Spinal cord (tissue), 10 donors: ENCODE results near the gene BBX. TPM values are rescaled to one million over a fixed set of nuclear protein-coding genes. Genes with fewer than 3 reads are reported as not detected.
"Not testable (repeated sequence)": the region's sequence is repeated elsewhere in the genome, so short reads cannot be mapped to it uniquely, and the experiment has no call there.

Experiments used
- DNase-seq, 6 donors: peaks; one replicate each; pipeline versions ENCODE4 v3.0.0 to v3.0.0-alpha.2; 2013 to 2015; ENCODE audit warnings: low spot score in 6 of 6, low read depth in 4 of 6
- H3K27ac ChIP-seq: one replicate; pipeline ENCODE4 v1.5.1; 2013; ENCODE audit warnings: low read depth, low read length, control low read depth
- H3K27me3 ChIP-seq: one replicate; pipeline ENCODE4 v1.6.1; 2013; ENCODE audit warnings: low read length; ENCODE audit not compliant: control insufficient read depth, insufficient read depth
- H3K36me3 ChIP-seq: one replicate; pipeline ENCODE4 v1.6.1; 2013; ENCODE audit warnings: low read length; ENCODE audit not compliant: control insufficient read depth, insufficient read depth
- H3K4me1 ChIP-seq: one replicate; pipeline ENCODE4 v1.6.1; 2013; ENCODE audit warnings: low read length; ENCODE audit not compliant: control insufficient read depth, insufficient read depth
- H3K4me3 ChIP-seq: one replicate; pipeline ENCODE4 v1.5.1; 2013; ENCODE audit warnings: low read depth, low read length, control low read depth
- H3K9me3 ChIP-seq: one replicate; pipeline ENCODE4 v1.6.1; 2013; ENCODE audit warnings: low read length; ENCODE audit not compliant: control insufficient read depth, insufficient read depth
- WGBS: methylation state at CpG from one replicate; pipeline ENCODE4 v1.1.5; 2013; ENCODE audit warnings: missing lambda C conversion rate; ENCODE audit not compliant: insufficient coverage; 5-methylcytosine and 5-hydroxymethylcytosine counted together
- polyA plus RNA-seq, 2 donors: library from polyadenylated mRNA; unstranded; fragments of 120-200 nt; gene quantifications; one replicate each; pipeline ENCODE4 v1.2.1, GENCODE V29; 2013; ENCODE audit not compliant: insufficient read length in 2 of 2
- total RNA-seq, 2 donors: library from RNA; depleted of rRNA in 1 of 2; stranded (reverse); fragments of 120-200 nt in 1 of 2; fragments of >200 nt in 1 of 2; gene quantifications; one replicate each; pipeline versions ENCODE4 v1.2.3 to v1.2.4, GENCODE V29; 2013 to 2014
- donor health status: healthy.

Gene BBX
- total and polyA plus RNA-seq, 4 donors, result 20.6 to 72.0 (median 49.1) TPM

DNA sequence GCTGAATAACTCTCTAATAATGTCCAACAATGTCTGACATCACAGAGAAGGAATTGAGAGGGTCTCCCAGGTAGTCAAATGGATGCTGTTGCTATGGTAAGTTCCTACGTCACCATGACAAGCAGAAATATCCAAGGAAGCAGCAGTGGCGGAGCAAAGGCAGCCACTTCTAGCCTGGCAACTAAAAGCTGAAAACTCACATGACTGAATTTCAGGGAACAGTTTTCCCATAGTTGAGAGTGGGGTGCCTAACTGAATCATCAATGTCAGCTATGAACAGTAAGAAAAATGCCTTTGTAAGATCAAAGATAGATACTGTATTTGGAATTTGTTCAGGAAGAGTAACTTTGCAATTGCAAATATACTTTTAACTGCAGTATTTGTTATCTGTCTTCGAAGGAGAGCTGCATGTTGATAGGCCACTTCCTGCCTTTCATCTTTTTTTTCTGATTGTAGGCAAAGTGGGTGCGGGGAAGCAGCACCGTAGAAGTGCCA, 161.7 kb downstream of the BBX start:
- Histone ChIP-seq H3K9me3 (no peaks in the 10 kb centered on the region), H3K27me3 (no peaks in the 10 kb centered on the region), H3K4me1 (no peaks in the 10 kb centered on the region), H3K36me3 (no peaks in the 10 kb centered on the region), H3K4me3 (no peak overlapping the region), H3K27ac (no peak overlapping the region)
- peak in 1 of 6 donors; percentile 64 for DNase-seq
- 50% methylated on average over 2 of the region's 5 CpGs for WGBS

DNA sequence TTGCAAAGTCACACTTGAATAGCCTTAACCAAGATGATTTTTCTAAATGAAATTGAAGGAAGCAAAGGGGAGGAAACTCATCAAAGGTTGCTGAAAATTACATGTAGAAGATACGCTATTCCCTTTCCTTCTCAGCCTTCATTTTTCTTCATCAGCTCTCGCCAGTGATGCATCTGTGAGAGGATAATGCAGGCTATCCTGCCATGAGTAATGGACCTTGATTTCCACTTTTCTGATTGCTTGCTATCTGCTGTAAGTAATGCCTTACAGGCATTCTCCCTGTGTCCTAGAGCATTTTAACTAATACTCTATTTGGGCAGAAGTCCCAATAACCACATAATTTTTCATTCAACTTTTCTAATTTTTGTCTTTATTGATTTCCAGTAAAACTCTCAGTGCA, 162.6 kb downstream of the BBX start:
- Histone ChIP-seq H3K36me3 (no peaks in the 10 kb centered on the region), H3K4me3 (no peak overlapping the region), H3K9me3 (no peaks in the 10 kb centered on the region), H3K27ac (no peak overlapping the region), H3K27me3 (no peaks in the 10 kb centered on the region), H3K4me1 (no peaks in the 10 kb centered on the region)
- peak in 1 of 6 donors; percentile 47 for DNase-seq
- no CpG with 5 or more reads among the region's 2 CpGs for WGBS

DNA sequence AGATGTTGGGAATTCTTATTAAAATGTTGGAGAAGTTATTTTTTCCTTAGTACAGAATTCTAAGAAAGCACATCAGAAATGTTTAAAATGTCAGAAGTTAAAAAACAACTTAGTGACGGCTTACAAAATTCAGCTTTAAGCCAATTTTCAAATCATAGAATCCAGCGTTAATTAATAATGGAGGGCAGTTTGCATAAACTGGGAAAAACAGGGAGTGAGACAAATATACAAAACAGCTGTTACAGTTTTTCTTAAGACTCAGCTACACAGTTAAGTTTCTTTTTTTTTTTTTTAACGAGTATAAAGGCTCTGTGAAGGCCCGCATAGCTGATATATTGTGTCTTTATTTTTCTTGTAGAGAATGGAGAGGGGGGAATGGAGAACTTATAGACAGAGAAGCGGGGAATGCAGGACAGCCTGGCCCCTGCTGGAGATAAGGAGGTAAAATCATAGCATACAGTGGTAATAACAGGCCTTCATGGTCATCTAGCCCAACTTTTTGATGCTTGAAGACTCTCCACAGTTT, 164.4 kb downstream of the BBX start:
- Histone ChIP-seq H3K27me3 (no peaks in the 10 kb centered on the region), H3K9me3 (no peaks in the 10 kb centered on the region), H3K27ac (no peak overlapping the region), H3K4me3 (no peak overlapping the region), H3K4me1 (no peaks in the 10 kb centered on the region), H3K36me3 (no peaks in the 10 kb centered on the region)
- no peak for DNase-seq
- 100% methylated on average over 1 of the region's 5 CpGs for WGBS

DNA sequence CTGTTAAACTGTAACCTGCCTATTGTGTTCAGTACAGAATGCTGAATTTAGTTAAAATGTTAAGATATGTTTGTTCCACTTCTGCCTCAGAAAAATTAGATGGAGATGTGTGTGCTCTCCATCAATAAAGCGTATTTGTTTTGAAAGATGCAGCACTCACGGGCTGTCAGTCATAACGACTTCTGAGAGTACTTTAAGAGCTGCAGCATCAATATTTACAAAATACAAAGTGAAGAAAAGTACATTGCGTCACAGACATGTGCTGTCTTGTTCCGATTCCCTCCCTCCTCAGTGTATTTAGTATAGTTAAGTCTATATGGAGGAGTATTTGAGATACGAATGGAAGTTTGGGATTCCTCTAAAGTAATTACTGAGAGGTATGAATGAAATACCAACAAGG, 166.6 kb downstream of the BBX start:
- Histone ChIP-seq H3K4me1 (no peaks in the 10 kb centered on the region), H3K4me3 (no peak overlapping the region), H3K27ac (no peak overlapping the region), H3K9me3 (no peaks in the 10 kb centered on the region), H3K27me3 (no peaks in the 10 kb centered on the region), H3K36me3 (no peaks in the 10 kb centered on the region)
- no peak for DNase-seq
- no CpG with 5 or more reads among the region's 6 CpGs for WGBS

DNA sequence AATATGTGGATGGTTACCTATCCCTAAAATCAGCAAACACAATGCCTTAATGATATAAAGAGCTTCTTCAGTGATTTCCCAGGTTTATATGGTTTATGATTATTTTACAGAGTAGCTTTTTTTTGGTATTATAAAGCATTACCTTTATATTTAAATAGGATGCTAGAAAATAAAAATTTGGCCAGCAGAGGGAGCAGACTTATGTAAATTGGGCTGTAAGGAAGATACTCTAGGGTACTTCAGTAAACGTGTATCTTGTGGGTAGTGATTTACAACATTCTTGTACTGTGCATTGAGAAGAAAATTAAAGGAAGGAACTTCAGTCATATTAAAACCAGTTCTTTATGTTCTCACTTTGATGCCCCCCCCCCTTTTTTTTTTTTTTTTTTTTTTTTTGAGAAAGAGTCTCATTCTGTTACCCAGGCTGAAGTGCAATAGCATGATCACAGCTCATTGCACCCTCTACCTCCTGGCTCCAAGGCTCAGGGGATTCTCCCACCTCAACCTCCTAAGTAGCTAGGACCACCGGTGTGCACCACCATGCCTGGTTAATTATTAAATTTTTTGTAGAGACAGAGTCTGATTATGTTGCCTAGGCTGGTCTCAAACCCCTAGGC, 167.9 kb downstream of the BBX start:
- Histone ChIP-seq H3K27me3 (no peaks in the 10 kb centered on the region), H3K9me3 (no peaks in the 10 kb centered on the region), H3K27ac (no peak overlapping the region), H3K4me3 (no peak overlapping the region), H3K36me3 (no peaks in the 10 kb centered on the region), H3K4me1 (no peaks in the 10 kb centered on the region)
- peak in 4 of 6 donors; percentile 33 to 88 (median 58) for DNase-seq
- WGBS, result no CpG with 5 or more reads among the region's 2 CpGs

DNA sequence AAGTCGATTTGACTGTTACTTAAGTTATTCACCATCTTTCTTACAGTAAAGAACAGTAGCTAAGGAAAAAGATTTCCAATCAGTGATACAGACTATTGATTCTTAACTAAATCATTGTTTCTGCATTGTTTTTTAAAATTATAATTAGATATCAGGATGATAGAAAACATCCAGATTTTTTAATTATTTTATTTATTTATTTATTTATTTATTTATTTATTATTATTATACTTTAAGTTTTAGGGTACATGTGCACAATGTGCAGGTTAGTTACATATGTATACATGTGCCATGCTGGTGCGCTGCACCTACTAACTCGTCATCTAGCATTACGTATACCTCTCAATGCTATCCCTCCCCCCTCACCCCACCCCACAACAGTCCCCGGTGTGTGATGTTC, 169.2 kb downstream of the BBX start:
- H3K36me3 ChIP-seq, DNase-seq, H3K27me3 ChIP-seq, H3K9me3 ChIP-seq, H3K4me3 ChIP-seq, H3K27ac ChIP-seq, H3K4me1 ChIP-seq: not testable (repeated sequence)
- no CpG with 5 or more reads among the region's 5 CpGs for WGBS

DNA sequence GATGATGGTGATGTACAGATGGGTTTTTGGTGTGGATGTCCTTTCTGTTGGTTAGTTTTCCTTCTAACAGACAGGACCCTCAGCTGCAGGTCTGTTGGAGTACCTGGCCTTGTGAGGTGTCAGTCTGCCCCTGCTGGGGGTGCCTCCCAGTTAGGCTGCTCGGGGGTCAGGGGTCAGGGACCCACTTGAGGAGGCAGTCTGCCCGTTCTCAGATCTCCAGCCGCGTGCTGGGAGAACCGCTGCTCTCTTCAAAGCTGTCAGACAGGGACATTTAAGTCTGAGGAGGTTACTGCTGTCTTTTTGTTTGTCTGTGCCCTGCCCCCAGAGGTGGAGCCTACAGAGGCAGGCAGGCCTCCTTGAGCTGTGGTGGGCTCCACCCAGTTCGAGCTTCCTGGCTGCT, 174.6 kb downstream of the BBX start:
- H3K4me3 ChIP-seq, H3K36me3 ChIP-seq, H3K27ac ChIP-seq, H3K4me1 ChIP-seq, H3K9me3 ChIP-seq, DNase-seq, H3K27me3 ChIP-seq: not testable (repeated sequence)
- no CpG with 5 or more reads among the region's 6 CpGs for WGBS

DNA sequence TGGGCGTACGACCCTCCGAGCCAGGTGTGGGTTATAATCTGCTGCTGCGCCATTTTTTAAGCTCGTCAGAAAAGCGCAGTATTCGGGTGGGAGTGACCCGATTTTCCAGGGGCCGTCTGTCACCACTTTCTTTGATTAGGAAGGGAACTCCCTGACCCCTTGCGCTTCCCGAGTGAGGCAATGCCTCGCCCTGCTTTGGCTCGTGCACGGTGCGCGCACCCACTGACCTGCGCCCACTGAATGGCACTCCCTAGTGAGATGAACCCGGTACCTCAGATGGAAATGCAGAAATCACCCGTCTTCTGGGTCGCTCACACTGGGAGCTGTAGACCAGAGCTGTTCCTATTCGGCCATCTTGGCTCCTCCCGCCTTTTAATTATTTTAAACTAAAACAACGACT, 175.1 kb downstream of the BBX start:
- WGBS, result 63% methylated on average over 20 of the region's 23 CpGs
- not testable (repeated sequence) for H3K36me3 ChIP-seq, DNase-seq, H3K9me3 ChIP-seq, H3K27ac ChIP-seq, H3K27me3 ChIP-seq, H3K4me1 ChIP-seq, H3K4me3 ChIP-seq

DNA sequence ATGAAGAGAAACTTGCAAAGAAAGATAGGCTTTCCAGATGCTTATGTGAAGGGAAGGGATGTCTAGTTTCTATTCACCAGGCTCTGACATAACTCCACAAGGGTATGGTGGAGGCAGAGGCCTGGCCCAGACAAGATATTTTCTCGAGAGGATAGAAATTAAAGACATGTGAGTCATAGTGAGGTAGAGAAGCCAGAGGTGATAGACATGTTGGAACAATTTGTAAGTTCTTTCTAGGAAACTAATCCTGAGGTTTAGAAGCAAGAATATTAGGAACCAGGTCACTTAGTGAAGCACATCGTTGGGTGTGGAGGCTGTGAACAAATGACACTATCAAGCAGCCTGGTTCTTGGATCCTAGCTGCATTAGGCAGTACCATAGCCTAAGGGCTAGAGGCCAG, 176.9 kb downstream of the BBX start:
- Histone ChIP-seq H3K4me3 (no peak overlapping the region), H3K4me1 (peaks cover 3% of the 10 kb centered on the region), H3K9me3 (no peaks in the 10 kb centered on the region), H3K27ac (no peak overlapping the region), H3K36me3 (no peaks in the 10 kb centered on the region), H3K27me3 (no peaks in the 10 kb centered on the region)
- DNase-seq, result no peak
- 96% methylated on average over 2 of the region's 2 CpGs for WGBS

DNA sequence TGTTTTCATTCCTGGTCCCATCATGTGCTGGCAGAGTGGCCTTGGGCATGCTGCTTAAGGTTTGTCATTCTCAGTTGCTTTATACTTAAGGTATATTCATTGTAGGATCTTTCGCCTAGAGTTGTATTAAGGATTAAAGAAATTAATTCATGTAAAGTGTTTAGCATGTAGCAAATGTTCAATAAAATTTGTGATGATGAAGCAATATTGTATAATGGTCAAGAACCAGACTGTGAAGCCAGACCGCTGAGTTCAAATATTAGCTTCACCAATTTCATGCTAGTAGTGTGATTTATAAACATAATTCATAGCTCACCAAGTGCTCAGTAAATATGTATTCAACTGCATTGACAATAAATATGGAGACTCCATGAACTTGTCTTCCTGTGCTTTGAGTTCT, 178.5 kb downstream of the BBX start:
- no peak for DNase-seq
- H3K27me3 ChIP-seq, result no peaks in the 10 kb centered on the region
- H3K4me3 ChIP-seq, result no peak overlapping the region
- H3K4me1 ChIP-seq, result peaks cover 3% of the 10 kb centered on the region
- no peaks in the 10 kb centered on the region for H3K9me3 ChIP-seq
- WGBS, result no CpG with 5 or more reads among the region's 2 CpGs
- no peaks in the 10 kb centered on the region for H3K36me3 ChIP-seq
- H3K27ac ChIP-seq, result no peak overlapping the region
